GM12891 (cell line): ENCODE data around the gene TSHZ1.

Source experiments
- DNase-seq: peaks from one replicate; pipeline ENCODE4 v3.0.0; 2011; ENCODE audit warnings: low spot score; ENCODE audit not compliant: insufficient read length
- FAIRE-seq: peaks from 2 replicates; lab custom pipeline; 2011; peaks lifted over from hg19 to GRCh38; lab: Jason Lieb, UNC
- PAX5 ChIP-seq: IDR thresholded peaks from 2 replicates; pipeline ENCODE4 v1.6.1; 2011; ENCODE audit warnings: low read length, moderate library complexity, mild to moderate bottlenecking; ENCODE audit not compliant: insufficient read depth, severe bottlenecking
- POLR2A ChIP-seq: IDR thresholded peaks from 2 replicates; pipeline ENCODE4 v1.6.1; 2011; ENCODE audit warnings: low read depth, low read length, control low read depth
- POLR2AphosphoS5 ChIP-seq: IDR thresholded peaks from 2 replicates; pipeline ENCODE4 v1.6.1; 2011; ENCODE audit warnings: low read depth, low read length, control low read depth
- POU2F2 ChIP-seq: IDR thresholded peaks from 2 replicates; pipeline ENCODE4 v1.6.1; 2011; ENCODE audit warnings: low read depth, mild to moderate bottlenecking, control low read depth, low read length, moderate library complexity
- SPI1 ChIP-seq: IDR thresholded peaks from 2 replicates; pipeline ENCODE4 v1.6.1; 2011; ENCODE audit warnings: low read depth, low read length, control low read depth
- TAF1 ChIP-seq: IDR thresholded peaks from 2 replicates; pipeline ENCODE4 v1.6.1; 2011; ENCODE audit warnings: low read depth, low read length, control low read depth

Gene TSHZ1

DNA sequence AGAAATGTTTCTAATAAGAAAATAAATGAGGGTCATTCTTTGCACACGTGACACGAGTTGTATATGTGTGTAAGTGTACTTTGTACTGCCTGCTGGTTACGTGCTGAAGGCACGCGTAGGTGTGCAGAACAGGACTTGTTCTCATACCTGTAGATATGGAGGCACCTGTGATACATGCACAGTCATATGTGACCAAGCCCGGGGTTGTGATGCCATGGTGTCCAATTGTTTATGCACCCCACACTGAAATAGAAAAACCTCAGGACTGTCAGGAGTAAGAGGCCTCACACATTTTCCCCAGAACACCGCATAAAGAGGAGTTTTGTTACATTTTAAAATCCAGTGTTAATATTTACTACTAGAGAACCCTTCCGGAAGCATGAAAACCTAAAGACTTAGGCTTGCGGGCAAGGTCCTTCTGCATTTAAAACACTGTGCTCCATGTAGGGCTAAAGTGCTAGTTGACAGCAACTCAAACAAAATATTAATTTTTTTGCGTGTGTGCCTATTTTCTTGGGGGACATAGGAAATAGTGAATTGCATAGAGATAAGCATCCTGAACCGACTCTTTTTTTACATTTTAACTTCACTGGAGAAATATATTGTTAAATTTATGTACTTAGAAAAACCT lies 9.3 kb downstream of the TSHZ1 start:
- FAIRE-seq (peak; percentile 5), DNase-seq (no peak)
- no peak for TF ChIP-seq POU2F2
- no peak for TF ChIP-seq TAF1
- TF ChIP-seq POLR2AphosphoS5: no peak

DNA sequence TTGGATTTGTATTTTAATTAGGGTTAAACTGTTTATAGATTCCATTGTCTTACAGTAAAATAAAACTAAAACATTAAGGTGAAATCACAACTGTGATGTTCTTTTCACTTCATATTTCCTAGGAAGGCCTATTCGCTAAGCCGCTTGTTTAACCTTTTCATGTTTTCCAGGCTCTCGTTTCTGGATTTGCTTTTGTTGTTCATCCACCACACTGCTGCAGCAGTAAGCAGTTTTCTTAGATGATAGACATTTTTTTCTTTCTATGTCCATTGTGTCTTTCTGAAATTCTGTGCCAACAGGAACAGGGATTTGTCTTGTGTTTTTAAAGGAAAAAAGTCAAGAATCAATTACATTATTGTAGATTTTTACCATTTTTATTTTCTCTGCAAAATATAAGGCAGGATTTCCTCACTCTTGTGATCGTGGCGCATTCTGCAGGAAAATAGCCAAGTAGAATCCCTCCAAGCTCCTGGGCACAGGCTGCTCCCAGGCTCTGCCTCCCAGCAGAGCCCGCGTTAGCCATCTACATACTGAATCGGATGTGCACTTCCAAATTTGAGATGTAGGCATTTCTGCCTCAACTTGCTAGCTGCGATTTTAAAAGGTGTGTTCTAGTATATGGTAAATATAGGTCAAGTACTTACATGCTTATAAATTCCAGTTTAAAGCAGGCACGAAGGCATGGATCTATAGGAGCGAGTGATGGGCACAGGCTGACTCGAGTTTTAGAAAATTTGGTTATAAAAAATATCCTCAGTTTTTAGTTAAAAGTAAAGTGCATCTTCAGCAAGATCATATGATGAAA lies 10.2 kb downstream of the TSHZ1 start:
- FAIRE-seq: no peak
- no peak for DNase-seq
- TF ChIP-seq POU2F2 (no peak), POLR2A (no peak), SPI1 (no peak), TAF1 (no peak), PAX5 (no peak), POLR2AphosphoS5 (no peak)

DNA sequence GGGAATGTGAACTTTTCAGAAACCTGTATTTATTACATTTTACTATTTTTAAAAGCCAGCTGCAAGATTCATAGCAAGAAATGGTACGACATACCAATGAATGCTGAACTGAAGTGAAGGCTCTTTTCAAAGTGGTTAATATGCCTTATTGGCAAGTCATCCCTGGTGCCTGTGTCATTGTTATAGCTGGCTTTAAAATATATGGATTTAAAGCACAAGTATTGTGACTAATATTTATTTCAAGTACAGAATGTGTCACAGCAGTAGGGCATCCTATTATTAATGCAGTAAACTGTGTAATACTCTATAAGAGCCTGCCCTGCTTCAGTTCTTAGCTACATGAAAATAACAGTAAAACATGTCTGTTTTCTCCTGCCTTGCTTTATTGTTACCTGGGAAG lies 10.8 kb downstream of the TSHZ1 start:
- no peak for TF ChIP-seq TAF1
- no peak for TF ChIP-seq PAX5
- TF ChIP-seq POU2F2: no peak
- DNase-seq: no peak
- no peak for FAIRE-seq

DNA sequence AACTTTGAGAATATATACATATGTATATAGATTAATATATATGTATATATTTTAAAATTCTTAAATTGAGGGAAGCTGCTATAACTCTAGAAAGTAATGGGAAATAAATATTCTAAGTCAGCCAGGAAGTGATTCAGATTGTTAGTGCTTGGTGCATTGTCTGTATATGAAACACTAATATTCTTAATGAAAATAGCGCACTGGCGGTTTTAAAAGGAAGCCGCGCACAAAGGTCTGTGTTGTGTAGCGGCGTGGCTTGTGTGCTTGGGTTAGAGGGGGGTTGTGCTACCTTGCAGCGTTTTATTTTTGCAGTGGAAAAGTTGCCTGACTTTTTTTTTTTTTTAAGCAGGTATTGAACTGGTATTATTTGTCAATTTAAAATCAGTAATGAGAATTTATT lies 11.3 kb downstream of the TSHZ1 start:
- no peak for FAIRE-seq
- no peak for DNase-seq
- TF ChIP-seq TAF1: no peak
- no peak for TF ChIP-seq POLR2A
- TF ChIP-seq PAX5: no peak
- no peak for TF ChIP-seq SPI1
- no peak for TF ChIP-seq POLR2AphosphoS5
- no peak for TF ChIP-seq POU2F2

DNA sequence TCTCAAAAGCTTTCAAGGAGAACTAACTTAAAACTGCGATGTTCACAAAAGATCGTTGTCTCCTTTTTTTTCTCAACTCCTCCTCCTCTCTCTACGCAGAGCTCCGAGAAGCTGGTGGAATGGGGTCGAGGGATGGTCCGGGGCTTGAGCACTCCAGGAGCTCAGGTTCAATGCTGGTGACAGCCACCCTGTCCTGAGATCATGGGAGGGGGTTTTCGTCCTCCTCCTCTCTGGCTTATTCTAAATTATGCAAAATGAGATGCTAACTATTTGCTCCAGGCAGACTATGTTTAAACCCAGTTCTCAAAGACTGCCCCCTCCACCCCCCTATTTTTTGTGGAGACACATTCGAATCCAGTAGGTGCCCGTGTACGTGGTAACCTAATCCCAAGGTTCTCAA lies 11.8 kb downstream of the TSHZ1 start:
- FAIRE-seq (no peak), DNase-seq (no peak)
- TF ChIP-seq POLR2AphosphoS5: no peak
- TF ChIP-seq POU2F2: no peak
- TF ChIP-seq PAX5: no peak
- no peak for TF ChIP-seq TAF1
- no peak for TF ChIP-seq POLR2A
- TF ChIP-seq SPI1: no peak

DNA sequence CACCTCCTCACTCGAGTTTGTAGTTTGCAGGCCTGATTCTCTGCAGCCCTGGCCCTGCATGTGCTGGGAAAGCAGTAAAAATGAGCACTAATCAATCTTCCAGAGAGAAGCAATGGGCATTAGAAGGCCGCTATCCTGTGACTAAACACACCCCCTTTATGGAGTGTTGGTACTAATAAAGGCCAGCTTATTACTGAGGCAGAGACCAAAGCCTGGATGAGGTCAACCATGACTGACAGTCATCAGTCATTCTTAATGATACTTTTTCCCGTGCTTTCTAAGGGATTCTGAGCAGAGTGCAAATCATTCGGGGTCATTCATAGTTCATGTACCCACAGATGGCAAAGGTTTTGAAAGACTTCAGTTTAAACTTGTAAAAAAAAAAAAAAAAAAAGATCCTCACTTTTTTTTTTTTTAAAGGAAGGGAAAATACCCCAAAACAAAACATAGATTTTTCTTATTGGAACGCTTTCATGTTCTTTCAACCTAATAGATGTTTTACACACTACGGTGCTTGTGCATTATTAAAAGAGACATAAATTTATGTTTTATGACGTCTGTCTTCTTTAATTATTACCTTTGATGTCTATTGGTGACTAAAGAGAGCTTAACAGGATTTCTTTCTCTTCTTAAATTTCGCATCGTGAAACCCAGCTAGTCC lies 13.2 kb downstream of the TSHZ1 start:
- DNase-seq (no peak), FAIRE-seq (no peak)
- TF ChIP-seq POLR2A (no peak), POU2F2 (no peak), POLR2AphosphoS5 (no peak), SPI1 (no peak), PAX5 (no peak), TAF1 (no peak)

DNA sequence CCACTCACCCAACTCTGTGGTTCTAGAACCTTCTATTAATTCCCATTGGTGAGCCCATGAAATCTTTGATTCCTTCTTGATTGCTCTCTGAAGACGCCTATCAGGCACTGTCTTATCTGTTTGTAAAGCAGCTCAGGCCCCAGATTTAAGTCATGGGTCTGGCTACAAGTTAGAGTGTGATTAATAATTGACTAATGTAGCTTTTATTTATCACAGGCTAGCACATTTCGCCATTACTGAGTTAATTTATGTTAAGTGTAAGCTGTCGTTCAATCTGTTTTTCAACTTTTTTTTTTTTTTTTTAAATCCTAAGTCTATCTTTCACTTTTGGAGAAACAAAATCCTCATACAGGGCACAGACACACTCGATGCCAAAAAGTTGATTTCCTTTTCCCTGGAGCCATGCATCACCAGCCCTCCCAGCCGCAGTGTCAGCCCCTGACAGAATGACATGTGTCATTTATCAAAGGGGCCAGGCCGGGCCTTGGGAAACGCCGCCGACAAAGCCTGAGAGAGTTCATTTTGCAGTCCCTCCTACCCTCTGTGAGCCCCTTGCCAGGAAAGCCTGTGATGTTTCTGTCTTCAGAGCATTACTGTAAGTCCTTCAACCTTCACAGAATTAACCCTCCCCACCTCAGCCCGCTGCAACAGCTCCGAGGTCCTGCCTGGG lies 15.8 kb downstream of the TSHZ1 start:
- FAIRE-seq (no peak), DNase-seq (no peak)
- TF ChIP-seq PAX5: no peak
- TF ChIP-seq TAF1: no peak
- no peak for TF ChIP-seq POLR2A
- no peak for TF ChIP-seq POU2F2
- TF ChIP-seq POLR2AphosphoS5: no peak
- TF ChIP-seq SPI1: no peak

DNA sequence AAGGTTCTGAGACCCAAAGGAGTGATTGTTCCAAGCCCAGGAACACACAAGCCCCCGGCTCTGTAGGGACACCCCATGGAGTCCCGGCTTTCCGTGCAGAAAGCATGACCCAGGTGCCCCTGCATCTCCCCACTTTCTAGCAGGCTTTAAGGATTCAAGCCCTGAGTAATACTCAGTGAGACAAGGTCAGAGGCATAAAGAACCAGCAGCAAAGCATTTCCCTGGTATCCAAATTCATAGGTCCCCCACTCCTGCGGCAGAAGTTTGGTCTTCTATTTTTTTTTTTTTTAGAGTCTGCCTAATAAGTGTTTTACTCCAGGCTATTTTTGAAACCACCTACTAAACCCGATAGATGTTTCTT lies 16.3 kb downstream of the TSHZ1 start:
- TF ChIP-seq POLR2AphosphoS5 (no peak), POLR2A (no peak)
- no peak for DNase-seq
- FAIRE-seq: no peak

DNA sequence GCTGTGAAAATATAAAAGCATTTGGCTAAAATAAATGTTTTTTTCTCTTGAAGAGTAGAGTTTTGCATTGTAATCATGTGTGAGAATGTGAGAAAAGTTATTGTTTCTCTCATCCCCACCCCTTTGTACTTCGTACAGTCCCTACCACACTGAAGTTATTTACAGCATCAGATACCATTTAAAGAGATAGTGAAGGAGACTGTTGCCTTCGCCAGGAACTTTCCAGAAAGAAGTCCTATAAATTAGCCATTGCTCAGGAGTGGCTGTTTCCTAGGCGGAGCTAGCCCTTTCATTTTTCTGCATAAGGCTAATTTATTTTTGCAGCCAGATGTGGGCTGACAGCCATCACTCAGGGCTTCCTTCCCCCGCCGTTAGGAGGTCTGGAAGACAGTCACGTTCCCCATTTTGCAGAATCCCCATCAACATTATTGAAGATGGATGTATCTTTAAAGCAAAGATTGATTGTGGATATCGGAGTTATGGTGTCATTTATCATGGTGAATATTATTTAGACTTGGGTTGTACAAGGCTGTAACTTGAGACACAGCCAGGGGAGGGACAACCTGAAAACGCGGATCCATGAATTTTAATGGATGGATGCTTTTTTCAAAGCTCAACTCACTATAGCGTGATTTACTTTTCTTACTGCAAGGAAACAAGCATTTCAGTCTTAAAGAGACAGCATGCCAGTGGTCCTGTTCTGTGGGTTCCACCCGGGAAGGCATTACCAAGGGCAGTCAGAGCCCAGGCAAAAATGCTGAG lies 17.1 kb downstream of the TSHZ1 start:
- TF ChIP-seq POLR2AphosphoS5: no peak
- TF ChIP-seq PAX5: no peak
- TF ChIP-seq POU2F2: no peak
- no peak for TF ChIP-seq POLR2A
- TF ChIP-seq TAF1: no peak
- no peak for TF ChIP-seq SPI1
- DNase-seq (no peak), FAIRE-seq (no peak)
